Activated CD8-positive, alpha-beta memory T cell treated with anti-CD3 and anti-CD28 coated beads, Interleukin-2, amount 50 U/mL, for 24 hours (primary cell): Measurements from ENCODE around the gene SPAG6.
"Not testable (repeated sequence)": the region's sequence is repeated elsewhere in the genome, so short reads cannot be mapped to it uniquely, and the experiment has no call there.

ENCODE experiments used
- DNase-seq: peaks from one replicate; pipeline ENCODE4 v3.0.0-alpha.2; 2020; ENCODE audit errors: extremely low read depth

Gene SPAG6

DNA sequence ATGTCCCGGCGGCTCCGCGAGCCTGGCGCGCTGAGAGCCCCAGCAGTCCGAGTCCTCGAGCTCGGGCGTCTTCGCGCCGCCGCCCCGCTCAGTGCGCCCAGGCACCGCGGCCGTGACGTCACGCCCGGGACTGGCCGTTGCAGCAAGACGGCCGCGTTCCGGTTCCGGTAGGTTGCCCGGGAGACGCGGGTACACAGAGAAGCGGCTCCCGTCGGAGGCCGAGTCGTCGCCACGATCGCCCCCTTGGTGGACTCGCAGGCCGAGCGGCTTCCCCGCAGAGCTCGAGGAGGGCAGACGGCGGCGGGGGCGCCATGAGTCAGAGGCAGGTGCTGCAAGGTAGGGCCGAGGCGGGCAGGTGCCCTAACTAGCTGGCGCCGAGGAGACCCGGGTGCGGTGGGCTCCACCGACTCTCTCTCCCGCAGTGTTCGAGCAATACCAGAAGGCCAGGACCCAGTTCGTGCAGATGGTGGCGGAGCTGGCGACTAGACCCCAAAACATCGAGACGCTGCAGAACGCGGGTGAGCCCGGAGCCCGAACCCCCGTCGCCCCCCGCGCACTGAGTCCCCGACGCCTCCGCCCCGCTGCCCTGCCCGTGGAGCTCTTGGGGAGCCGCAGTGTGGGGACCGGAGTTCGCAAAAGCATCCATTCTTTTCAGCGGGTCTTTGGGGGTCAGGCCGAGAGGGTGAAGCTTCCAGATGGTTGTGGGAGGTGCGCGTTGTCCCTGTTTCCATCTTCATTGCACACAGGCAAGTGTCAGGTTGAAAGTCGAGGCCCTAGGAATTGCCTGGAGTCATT lies at the start of gene SPAG6:
TSS of gene SPAG6 (plus strand) at position 196 of the 795 bp plus-strand sequence. CDS start at position 312, 116 bp downstream.
- no peak for DNase-seq

DNA sequence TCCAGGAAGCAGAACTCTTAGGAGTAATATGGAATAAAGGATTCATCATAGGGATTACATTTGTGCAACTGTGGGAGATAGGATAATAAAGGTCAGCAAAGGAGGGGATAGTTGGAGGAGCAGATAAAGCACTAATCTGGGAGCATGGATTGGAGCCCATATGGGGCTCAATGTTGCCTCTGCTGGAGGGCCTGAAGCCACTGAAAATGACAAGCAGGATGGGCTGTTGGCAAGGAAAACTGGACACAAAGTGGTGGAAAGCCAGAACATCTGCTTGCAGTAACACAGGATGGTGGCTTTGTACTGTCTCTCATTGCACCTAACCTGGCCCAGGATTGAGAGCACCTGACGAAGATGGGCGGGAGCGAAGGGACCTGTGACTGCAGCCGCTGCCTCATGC lies 44.1 kb upstream of the SPAG6 start:
- no peak for DNase-seq

- DNase-seq: no peak
These were observed 41.8 kb upstream of the SPAG6 start for GRCh38 chr10:22303461-22303860.

GRCh38 chr10:22305721-22306120 lies 39.6 kb upstream of the SPAG6 start:
- DNase-seq: no peak

DNA sequence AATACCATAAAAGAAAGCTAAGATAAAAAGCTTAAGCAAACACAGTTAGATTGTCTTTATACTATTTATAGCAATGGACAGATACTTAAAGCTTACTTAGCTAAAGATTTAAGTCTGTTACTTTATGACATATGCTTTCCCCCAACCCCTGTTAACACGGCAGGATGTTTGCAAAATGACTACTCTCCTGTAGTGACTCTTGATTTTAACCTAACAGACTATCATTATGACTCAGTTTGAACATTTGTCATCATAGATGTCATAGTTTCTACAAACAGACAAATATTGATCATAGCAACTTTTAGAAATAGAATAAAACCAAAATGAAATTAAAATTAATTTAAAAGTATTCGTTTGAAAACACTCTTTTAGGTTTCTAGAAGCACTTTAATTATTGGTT lies 36.9 kb upstream of the SPAG6 start:
- no peak for DNase-seq

GRCh38 chr10:22309180-22310000 lies 35.9 kb upstream of the SPAG6 start:
- DNase-seq: no peak

DNA sequence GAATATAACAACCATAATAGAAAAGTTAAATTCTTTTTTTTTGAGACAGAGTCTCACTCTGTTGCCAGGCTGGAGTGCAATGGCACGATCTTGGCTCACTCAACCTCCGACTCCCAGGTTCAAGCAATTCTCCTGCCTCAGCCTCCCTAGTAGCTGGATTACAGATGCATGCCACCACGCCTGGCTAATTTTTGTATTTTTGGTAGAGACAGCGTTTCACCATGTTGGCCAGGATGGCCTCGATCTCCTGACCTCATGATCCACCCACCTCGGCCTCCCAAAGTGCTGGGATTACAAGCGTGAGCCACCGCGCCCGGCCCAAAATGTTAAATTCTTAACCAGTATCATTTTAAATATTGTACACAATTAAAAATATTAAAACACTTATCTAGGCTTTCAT lies 35.3 kb upstream of the SPAG6 start:
- not testable (repeated sequence) for DNase-seq

DNA sequence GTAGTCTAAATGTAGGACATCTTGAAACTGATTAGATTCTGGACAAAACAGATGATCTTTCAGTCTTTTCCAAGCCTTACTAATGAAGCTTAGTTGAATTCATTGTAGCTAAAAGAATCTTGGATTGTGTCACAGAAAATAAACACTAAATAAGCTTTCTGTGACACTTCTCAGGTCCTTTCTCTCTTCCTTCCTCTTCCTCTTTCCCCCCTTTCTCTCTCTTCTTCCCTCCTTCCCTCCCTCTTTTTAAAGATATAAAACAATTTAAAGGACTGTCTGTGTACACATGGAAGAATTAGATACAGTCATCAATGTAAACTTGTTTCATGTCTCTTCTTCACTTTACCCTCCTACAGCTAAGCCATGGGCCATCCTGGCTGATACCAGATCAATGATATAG lies 34.4 kb upstream of the SPAG6 start:
- no peak for DNase-seq

DNA sequence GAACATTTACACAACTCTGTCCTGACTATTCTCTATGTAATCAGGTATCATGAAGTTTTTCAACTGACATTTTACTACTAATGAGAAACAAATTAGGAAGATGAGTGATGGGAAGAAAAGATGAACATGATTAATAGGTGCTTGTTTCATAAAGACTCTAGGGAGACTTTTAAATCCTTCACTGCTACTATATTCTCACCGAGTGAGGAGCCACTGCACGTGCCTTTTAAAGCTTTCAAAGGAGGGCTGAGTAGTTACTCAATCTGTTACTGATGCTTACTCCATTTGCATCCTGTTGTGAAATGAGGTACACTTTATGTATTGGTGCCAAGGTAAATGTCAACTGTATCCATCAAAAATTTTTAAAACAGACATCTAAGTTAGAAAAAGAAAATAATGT lies 30.4 kb upstream of the SPAG6 start:
- no peak for DNase-seq

DNA sequence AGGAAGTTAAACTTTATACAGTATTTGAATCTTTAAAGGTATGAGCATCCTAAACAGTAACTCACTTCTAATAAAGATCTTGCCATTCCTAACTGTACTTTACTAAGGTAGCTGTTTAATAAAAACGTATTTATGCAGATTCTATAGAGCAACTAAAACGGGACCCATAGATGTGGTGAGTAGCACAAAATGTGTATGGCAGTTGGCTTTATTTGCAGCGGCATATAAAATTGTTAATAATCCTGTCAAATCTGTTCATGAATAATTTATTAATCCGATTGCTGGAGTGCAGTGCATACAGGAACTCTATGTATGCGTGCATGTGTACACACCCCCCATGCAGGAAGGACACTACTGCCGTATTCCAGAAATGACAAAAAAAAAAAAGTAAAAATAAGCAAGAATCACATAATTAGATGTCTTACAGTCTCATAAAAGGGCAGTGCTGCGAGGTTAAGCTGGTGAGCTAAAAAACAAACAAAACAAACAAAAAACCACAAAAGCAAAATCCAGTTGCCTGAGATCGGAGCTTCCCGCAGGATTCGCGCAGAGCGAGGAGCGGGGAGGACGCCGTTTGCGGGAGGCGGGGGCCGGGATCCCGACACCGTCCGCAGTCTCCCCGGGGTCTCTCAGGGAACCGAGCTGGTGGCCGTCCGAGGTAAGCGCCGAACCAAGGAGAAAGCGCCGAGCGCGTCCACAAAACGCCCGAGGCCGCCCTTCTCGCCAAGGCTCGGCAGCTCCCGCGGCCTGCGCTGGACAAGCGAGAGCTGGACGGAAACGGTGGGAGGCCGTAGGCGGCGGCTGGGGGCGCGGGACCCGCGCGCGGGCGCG lies 29.6 kb upstream of the SPAG6 start:
- DNase-seq: no peak

DNA sequence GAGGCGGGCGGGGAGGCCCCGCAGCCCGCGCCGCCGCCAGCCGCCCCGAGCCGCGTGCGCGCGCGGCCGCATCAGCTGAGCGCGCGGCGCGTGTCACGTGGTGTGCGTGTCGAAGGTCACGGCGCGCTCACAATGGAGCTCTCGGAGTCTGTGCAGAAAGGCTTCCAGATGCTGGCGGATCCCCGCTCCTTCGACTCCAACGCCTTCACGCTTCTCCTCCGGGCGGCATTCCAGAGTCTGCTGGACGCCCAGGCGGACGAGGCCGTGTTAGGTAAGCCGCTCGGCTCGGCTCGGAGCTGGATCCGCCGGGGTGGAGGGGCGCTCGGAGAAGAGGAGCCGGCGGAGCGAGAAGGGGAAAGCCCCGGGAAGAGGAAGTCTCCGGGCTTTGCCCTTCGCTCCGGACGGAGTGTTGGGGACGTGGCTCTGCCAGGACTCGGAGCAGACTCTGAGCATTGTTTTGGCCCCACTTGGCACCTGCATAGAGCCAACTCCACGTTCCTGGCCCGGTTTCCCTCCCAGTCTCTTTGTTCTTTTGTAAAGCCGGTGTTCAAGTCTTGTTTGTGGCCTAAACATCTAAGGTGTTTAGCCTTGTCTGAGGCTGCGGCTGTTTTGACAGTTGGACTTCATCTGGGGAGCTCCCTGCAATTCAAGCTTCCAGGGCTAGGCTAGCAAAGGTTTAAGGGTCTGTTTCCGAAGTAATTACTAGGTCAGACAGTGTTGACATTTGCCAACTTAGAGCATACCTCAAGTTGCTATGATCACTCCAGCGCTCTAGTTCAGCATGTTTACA lies 28.8 kb upstream of the SPAG6 start, which contains the start of gene COMMD3:
TSS of gene COMMD3 (plus strand) at position 103 of the 790 bp plus-strand sequence. CDS start at position 133, 30 bp downstream.
- no peak for DNase-seq

GRCh38 chr10:22317076-22317370 lies 28.3 kb upstream of the SPAG6 start:
- no peak for DNase-seq

DNA sequence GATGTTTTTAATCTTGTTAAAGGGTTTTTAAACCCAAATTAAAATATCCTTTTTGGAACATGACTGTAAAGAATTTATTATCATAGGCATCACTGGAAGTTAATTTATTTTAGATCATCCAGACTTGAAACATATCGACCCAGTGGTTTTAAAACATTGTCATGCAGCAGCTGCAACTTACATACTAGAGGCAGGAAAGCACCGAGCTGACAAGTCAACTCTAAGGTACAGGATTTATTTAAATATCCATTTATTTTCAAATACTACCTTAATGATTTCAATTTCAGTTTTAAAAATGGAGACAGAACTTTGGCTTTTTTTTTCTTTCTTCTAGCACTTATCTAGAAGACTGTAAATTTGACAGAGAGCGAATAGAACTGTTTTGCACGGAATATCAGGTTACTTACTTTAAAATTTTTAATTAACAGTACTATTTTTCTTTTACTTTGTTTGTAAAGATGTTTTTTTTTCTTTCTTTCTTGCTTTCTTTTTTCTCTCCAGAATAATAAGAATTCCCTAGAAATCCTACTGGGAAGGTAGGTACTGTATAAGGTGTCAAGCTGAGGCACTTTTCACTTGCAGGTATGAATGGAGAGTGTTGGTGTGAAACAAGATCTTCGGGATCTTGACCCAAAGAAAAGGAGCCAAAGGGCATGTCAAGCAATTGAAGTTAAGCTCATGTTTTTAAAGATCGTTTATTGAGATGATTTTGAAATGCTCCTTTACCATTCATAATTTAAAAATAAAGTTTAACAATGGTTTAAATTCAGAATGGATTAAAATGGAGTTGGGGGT lies 27.3 kb upstream of the SPAG6 start:
- no peak for DNase-seq

DNA sequence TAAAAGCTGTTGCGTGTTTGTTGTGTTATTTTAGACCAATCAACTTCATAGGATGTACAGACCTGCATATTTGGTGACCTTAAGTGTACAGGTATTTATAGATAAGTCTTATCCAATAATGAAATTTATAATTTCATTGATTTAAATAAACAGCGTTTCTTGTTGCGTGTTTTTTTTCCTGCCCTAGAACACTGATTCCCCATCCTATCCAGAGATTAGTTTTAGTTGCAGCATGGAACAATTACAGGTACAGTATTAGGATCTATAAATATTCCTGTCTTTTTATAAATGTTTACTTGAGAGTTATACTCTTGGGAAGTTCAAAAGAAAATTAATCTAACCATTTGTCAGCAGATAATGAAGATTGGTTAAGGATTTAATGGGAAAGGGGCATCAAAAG lies 26.5 kb upstream of the SPAG6 start:
- DNase-seq: no peak

DNA sequence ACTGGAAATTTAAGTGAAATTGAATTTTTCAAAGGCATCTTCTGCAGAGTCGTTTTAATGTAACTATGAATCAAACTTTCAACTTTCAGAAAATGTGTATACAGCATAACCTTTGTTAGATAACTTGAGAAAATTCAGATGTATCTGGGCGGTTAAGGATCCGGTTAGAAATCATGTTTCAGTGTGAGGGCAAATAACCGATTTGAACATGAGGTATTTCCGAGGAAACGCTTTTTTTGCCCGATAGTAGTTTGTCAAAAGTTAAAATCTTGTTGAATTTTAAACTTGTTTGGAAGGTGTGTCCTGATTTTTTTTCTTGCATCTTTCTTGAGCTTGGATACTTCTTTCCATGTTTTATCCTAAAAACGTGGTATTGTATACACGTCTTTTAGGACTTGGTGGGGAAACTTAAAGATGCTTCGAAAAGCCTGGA lies 25.7 kb upstream of the SPAG6 start:
- no peak for DNase-seq

GRCh38 chr10:22319980-22320558 lies 25.2 kb upstream of the SPAG6 start:
- no peak for DNase-seq

GRCh38 chr10:22320591-22321155 lies 24.6 kb upstream of the SPAG6 start, which contains the start of gene BMI1:
TSS of gene BMI1 (plus strand) at chr10:22321099. CDS start at chr10:22326450, 5,351 bp downstream.
- DNase-seq: no peak

DNA sequence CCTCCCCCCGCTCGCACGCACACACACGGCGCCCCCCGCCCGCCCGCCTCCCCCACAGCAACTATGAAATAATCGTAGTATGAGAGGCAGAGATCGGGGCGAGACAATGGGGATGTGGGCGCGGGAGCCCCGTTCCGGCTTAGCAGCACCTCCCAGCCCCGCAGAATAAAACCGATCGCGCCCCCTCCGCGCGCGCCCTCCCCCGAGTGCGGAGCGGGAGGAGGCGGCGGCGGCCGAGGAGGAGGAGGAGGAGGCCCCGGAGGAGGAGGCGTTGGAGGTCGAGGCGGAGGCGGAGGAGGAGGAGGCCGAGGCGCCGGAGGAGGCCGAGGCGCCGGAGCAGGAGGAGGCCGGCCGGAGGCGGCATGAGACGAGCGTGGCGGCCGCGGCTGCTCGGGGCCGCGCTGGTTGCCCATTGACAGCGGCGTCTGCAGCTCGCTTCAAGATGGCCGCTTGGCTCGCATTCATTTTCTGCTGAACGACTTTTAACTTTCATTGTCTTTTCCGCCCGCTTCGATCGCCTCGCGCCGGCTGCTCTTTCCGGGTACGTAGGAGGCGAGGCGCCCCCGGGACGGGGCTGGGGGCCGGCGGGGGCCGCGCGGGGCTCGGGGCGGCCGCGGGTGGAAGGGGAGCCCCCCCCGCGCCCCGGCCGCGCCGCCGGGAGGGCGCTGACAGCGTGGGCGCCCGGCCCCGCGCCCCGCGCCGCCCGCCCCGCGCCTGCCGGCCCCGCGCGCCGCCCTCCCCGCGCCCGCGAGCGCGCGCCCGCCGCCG lies 24.0 kb upstream of the SPAG6 start:
- DNase-seq: no peak
